ENCODE results near the gene RPLP1.

The RPLP1 gene

GRCh38 chr15:69497076-69497475 lies 44.5 kb downstream of the RPLP1 start:
- no peak for DNase-seq (ENCODE audit: low read depth in 3 of 3)

GRCh38 chr15:69497667-69498066 lies 45.0 kb downstream of the RPLP1 start:
- no peak for DNase-seq (ENCODE audit: low read depth in 3 of 3)

GRCh38 chr15:69498282-69498681 lies 45.7 kb downstream of the RPLP1 start:
- DNase-seq (ENCODE audit: low read depth in 3 of 3), result no peak

- no peak for DNase-seq (ENCODE audit: low read depth in 3 of 3)
Measured at GRCh38 chr15:69498987-69499386, 46.4 kb downstream of the RPLP1 start.

- DNase-seq (ENCODE audit: low read depth in 3 of 3), result no peak
Measured at GRCh38 chr15:69499521-69500211, 47.0 kb downstream of the RPLP1 start.

- DNase-seq (ENCODE audit: low read depth in 3 of 3), result no peak
Measured at GRCh38 chr15:69500339-69500738, 47.7 kb downstream of the RPLP1 start.

- DNase-seq (ENCODE audit: low read depth in 3 of 3), result no peak
Measured at GRCh38 chr15:69501456-69501855, 48.8 kb downstream of the RPLP1 start.

- no peak for DNase-seq (ENCODE audit: low read depth in 3 of 3)
Measured at GRCh38 chr15:69502470-69503045, 49.9 kb downstream of the RPLP1 start.

- no peak for DNase-seq (ENCODE audit: low read depth in 3 of 3)
Measured at GRCh38 chr15:69504352-69505040, 51.9 kb downstream of the RPLP1 start.

Measured in stimulated activated CD4-positive, alpha-beta T cell treated with anti-CD3 and anti-CD28 coated beads, TNF-alpha, amount 100 ng/mL, for 4 hours (primary cell).